Astrocyte (in vitro differentiated cells and primary cell): ENCODE measurements around the gene HOXD9. TPM values are rescaled to one million over a fixed set of nuclear protein-coding genes. Genes with fewer than 3 reads are reported as not detected.

Experiments
- DNase-seq: peaks from one replicate; pipeline ENCODE4 v3.0.0-alpha.2; 2010; ENCODE audit warnings: low read depth
- FAIRE-seq: peaks from 2 replicates; lab custom pipeline; 2011; peaks lifted over from hg19 to GRCh38; lab: Jason Lieb, UNC
- H2AFZ ChIP-seq: 2 replicates; pipeline ENCODE4 v1.6.0; 2012; ENCODE audit warnings: low read depth, low read length, inconsistent platforms
- H3K27ac ChIP-seq: 2 replicates; pipeline ENCODE4 v1.5.1; 2011; ENCODE audit warnings: low read depth, low read length, inconsistent platforms
- H3K27me3 ChIP-seq: 2 replicates; pipeline ENCODE4 v1.6.0; 2011; ENCODE audit warnings: low read length, inconsistent platforms; ENCODE audit not compliant: insufficient read depth
- H3K36me3 ChIP-seq: 2 replicates; pipeline ENCODE4 v1.5.1; 2011; ENCODE audit warnings: low read length, inconsistent platforms; ENCODE audit not compliant: insufficient read depth
- H3K4me1 ChIP-seq: 2 replicates; pipeline ENCODE4 v1.5.1; 2011; ENCODE audit warnings: low read length, inconsistent platforms; ENCODE audit not compliant: insufficient read depth
- H3K4me2 ChIP-seq: 2 replicates; pipeline ENCODE4 v1.6.0; 2012; ENCODE audit warnings: low read length, inconsistent platforms
- H3K4me3 ChIP-seq: 2 replicates; pipeline ENCODE4 v1.5.1; 2011; ENCODE audit warnings: low read depth, mild to moderate bottlenecking, low read length, inconsistent platforms; ENCODE audit not compliant: insufficient read depth
- H3K79me2 ChIP-seq: 2 replicates; pipeline ENCODE4 v1.6.0; 2012; ENCODE audit warnings: mild to moderate bottlenecking, low read length, inconsistent platforms; ENCODE audit not compliant: insufficient read depth
- H3K9ac ChIP-seq: 2 replicates; pipeline ENCODE4 v1.6.0; 2012; ENCODE audit warnings: mild to moderate bottlenecking, low read length, inconsistent platforms
- H3K9me3 ChIP-seq: 2 replicates; pipeline ENCODE4 v1.5.1; 2012; ENCODE audit warnings: low read depth, mild to moderate bottlenecking, low read length, inconsistent platforms; ENCODE audit not compliant: insufficient read depth
- H4K20me1 ChIP-seq: 2 replicates; pipeline ENCODE4 v1.6.0; 2012; ENCODE audit warnings: low read length, inconsistent platforms; ENCODE audit not compliant: insufficient read depth
- H3K27ac Mint-ChIP-seq: one replicate; pipeline ENCODE4 v1.8.0; 2021; ENCODE audit warnings: mild to moderate bottlenecking, mixed read lengths; ENCODE audit not compliant: unreplicated experiment
- H3K27me3 Mint-ChIP-seq: one replicate; pipeline ENCODE4 v1.8.0; 2021; ENCODE audit warnings: low read depth, mixed read lengths; ENCODE audit not compliant: unreplicated experiment
- H3K36me3 Mint-ChIP-seq: one replicate; pipeline ENCODE4 v1.8.0; 2021; ENCODE audit warnings: low read depth, mixed read lengths; ENCODE audit not compliant: unreplicated experiment
- H3K4me1 Mint-ChIP-seq: one replicate; pipeline ENCODE4 v1.8.0; 2021; ENCODE audit warnings: low read depth, mixed read lengths; ENCODE audit not compliant: unreplicated experiment
- H3K4me3 Mint-ChIP-seq: one replicate; pipeline ENCODE4 v1.8.0; 2021; ENCODE audit warnings: mild to moderate bottlenecking, moderate library complexity, mixed read lengths; ENCODE audit not compliant: unreplicated experiment
- H3K9me3 Mint-ChIP-seq: one replicate; pipeline ENCODE4 v1.8.0; 2021; ENCODE audit warnings: mild to moderate bottlenecking, mixed read lengths; ENCODE audit not compliant: unreplicated experiment
- EZH2 ChIP-seq: IDR thresholded peaks from 2 replicates; pipeline ENCODE4 v1.6.1; 2012; ENCODE audit warnings: mild to moderate bottlenecking, low read length, inconsistent platforms; ENCODE audit not compliant: insufficient read depth
- total RNA-seq: library from RNA; stranded (reverse); gene quantifications from 2 replicates; pipeline ENCODE4 v1.2.1, GENCODE V29; 2021
- TF ChIP-seq, protein P1 (sequence below): IDR thresholded peaks from 2 replicates; pipeline ENCODE4 v1.5.1; 2011; ENCODE audit warnings: low read depth, mild to moderate bottlenecking, inconsistent platforms, low read length, moderate library complexity; ENCODE audit not compliant: insufficient read depth

The HOXD9 gene
- total RNA-seq, 1 donor from 2014 or later: not detected

GRCh38 chr2:176091329-176092258 is 30.9 kb upstream of the HOXD9 start:
- H3K9me3 Mint-ChIP-seq: peaks cover 34% of the 10 kb centered on the region
- H3K27me3 Mint-ChIP-seq: peaks cover 92% of the 10 kb centered on the region
- FAIRE-seq: no peak
- TF ChIP-seq EZH2: peak; percentile 78
- TF ChIP-seq, protein P1, sequence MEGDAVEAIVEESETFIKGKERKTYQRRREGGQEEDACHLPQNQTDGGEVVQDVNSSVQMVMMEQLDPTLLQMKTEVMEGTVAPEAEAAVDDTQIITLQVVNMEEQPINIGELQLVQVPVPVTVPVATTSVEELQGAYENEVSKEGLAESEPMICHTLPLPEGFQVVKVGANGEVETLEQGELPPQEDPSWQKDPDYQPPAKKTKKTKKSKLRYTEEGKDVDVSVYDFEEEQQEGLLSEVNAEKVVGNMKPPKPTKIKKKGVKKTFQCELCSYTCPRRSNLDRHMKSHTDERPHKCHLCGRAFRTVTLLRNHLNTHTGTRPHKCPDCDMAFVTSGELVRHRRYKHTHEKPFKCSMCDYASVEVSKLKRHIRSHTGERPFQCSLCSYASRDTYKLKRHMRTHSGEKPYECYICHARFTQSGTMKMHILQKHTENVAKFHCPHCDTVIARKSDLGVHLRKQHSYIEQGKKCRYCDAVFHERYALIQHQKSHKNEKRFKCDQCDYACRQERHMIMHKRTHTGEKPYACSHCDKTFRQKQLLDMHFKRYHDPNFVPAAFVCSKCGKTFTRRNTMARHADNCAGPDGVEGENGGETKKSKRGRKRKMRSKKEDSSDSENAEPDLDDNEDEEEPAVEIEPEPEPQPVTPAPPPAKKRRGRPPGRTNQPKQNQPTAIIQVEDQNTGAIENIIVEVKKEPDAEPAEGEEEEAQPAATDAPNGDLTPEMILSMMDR: no peak
- no peaks in the 10 kb centered on the region for H3K79me2 ChIP-seq
- H3K9me3 ChIP-seq: peaks cover 4% of the 10 kb centered on the region
- no peak overlapping the region for H2AFZ ChIP-seq
- peaks cover 5% of the 10 kb centered on the region for H3K36me3 Mint-ChIP-seq
- no peak overlapping the region for H3K9ac ChIP-seq
- peaks cover 3% of the 10 kb centered on the region for H3K4me1 ChIP-seq
- H3K4me3 Mint-ChIP-seq: peak overlapping the region; percentile 9
- peaks cover 5% of the 10 kb centered on the region for H4K20me1 ChIP-seq
- H3K4me3 ChIP-seq: no peak overlapping the region
- H3K4me2 ChIP-seq: no peak overlapping the region
- no peaks in the 10 kb centered on the region for H3K36me3 ChIP-seq
- no peak overlapping the region for H3K27ac ChIP-seq
- peaks cover 94% of the 10 kb centered on the region for H3K27me3 ChIP-seq
- no peak for DNase-seq
- peaks cover 1% of the 10 kb centered on the region for H3K4me1 Mint-ChIP-seq
- peak overlapping the region; percentile 72 for H3K27ac Mint-ChIP-seq

DNA sequence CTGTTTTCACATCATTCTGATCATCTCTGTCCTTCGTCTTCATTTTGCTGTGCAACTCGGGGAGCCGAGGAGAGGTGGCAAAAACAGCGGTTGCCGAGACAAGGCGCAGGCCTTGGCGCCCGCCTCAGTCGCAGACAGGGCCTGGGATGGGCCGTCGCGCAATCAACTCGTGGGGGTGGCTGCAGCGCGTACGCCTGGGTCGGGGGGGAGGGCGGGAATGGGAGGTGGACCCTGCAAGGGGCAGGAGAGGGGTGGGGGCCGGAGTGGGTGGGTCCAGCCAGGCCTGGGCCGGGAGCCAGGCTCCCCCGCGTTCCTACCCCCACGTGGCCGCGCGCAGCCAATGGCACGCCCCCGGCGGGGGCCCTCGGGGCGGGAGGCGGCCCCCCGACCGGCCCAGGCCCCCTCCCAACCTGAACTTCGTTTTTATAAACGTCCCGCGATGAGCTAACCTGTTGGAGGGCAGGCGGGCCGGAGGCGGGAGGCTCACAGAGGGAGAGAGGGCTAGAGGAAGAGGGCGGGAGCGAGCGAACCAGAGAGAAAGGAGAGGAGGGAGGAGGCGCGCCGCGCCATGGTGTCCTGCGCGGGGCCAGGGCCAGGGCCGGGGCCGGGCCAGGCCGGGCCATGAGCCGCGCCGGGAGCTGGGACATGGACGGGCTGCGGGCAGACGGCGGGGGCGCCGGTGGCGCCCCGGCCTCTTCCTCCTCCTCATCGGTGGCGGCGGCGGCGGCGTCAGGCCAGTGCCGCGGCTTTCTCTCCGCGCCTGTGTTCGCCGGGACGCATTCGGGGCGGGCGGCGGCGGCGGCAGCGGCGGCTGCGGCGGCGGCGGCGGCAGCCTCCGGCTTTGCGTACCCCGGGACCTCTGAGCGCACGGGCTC is 30.0 kb upstream of the HOXD9 start, which contains the start of gene HOXD13:
HOXD13 (plus strand) TSS at position 452 of the 875 bp plus-strand sequence; CDS start at position 622, 170 bp downstream.
- Mint-ChIP-seq H3K9me3 (peaks cover 30% of the 10 kb centered on the region), H3K27ac (peak within 1 kb of the TSS; percentile 79), H3K4me1 (peaks cover 1% of the 10 kb centered on the region), H3K36me3 (peaks cover 3% of the 10 kb centered on the region), H3K4me3 (peak within 1 kb of the TSS; percentile 9), H3K27me3 (peaks cover 91% of the 10 kb centered on the region)
- Histone ChIP-seq H3K27me3 (peaks cover 94% of the 10 kb centered on the region), H3K79me2 (no peaks in the 10 kb centered on the region), H3K27ac (no peak within 1 kb of the TSS), H3K9me3 (peaks cover 4% of the 10 kb centered on the region), H3K4me3 (no peak within 1 kb of the TSS), H4K20me1 (peaks cover 10% of the 10 kb centered on the region), H3K9ac (no peak within 1 kb of the TSS), H3K36me3 (no peaks in the 10 kb centered on the region), H3K4me2 (peak within 1 kb of the TSS; percentile 41), H2AFZ (no peak within 1 kb of the TSS), H3K4me1 (peaks cover 7% of the 10 kb centered on the region)
- FAIRE-seq (no peak), DNase-seq (no peak)
- TF ChIP-seq EZH2: no peak
- TF ChIP-seq, protein P1: no peak
